ENCODE measurements around the gene JCAD. TPM values are rescaled to one million over a fixed set of nuclear protein-coding genes. Genes with fewer than 3 reads are reported as not detected.

JCAD gene
- total and polyA plus RNA-seq, 2 of the 8 experiments (the other 6 are each of a cell fraction or from before 2014, with no cell fraction given) = 0.56 to 5.2 TPM

GRCh38 chr10:29973921-29974320 is 85.5 kb downstream of the JCAD start (continued):
- TF ChIP-seq CHD7 (IDR thresholded peaks at IDR 0.05; ENCODE audit: insufficient replicate concordance, low read length) (no peak), CHD2 (IDR thresholded peaks at IDR 0.05; ENCODE audit: low read length) (no peak), TEAD4 (IDR thresholded peaks at IDR 0.05; ENCODE audit: low read depth, low read length) (no peak), CHD1 (IDR thresholded peaks at IDR 0.05; ENCODE audit: low read depth, low read length) (no peak)
